H1 (cell line): Measurements from ENCODE around the gene NOX5. TPM values are rescaled to one million over a fixed set of nuclear protein-coding genes. Genes with fewer than 3 reads are reported as not detected.

Source experiments
- CTCF ChIA-PET: fragments of 300-600 bp; sonication (Branson Sonifier 250); formaldehyde crosslinking; loops from one replicate; lab custom pipeline; 2021; ENCODE audit not compliant: partially characterized antibody; lab: Charles Lee
- POLR2A ChIA-PET: fragments of 300-600 bp; sonication (Branson Sonifier 250); formaldehyde crosslinking; loops from one replicate; lab custom pipeline; 2021; ENCODE audit warnings: inconsistent platforms; ENCODE audit not compliant: partially characterized antibody; lab: Charles Lee
- DNase-seq, 2 experiments: peaks; one replicate each; pipeline versions ENCODE4 v3.0.0 to v3.0.0-alpha.2; 2010 to 2022; ENCODE audit warnings: low spot score in 2 of 2, low read depth in 1 of 2, mixed read lengths in 1 of 2
- FAIRE-seq: peaks from 2 replicates; lab custom pipeline; 2011; peaks lifted over from hg19 to GRCh38; lab: Jason Lieb, UNC
- H2AFZ ChIP-seq: 2 replicates; pipeline ENCODE4 v1.8.1; 2012; ENCODE audit warnings: low read length, inconsistent platforms
- H2AK5ac ChIP-seq: 2 replicates; pipeline ENCODE4 v1.6.1; 2013; ENCODE audit warnings: low read depth, low read length
- H2BK120ac ChIP-seq: replicated peaks from 2 replicates; pipeline ENCODE3; 2013; ENCODE audit warnings: low read depth, low read length, inconsistent platforms
- H2BK12ac ChIP-seq: 2 replicates; pipeline ENCODE4 v1.6.1; 2013; ENCODE audit warnings: low read depth, low read length
- H2BK15ac ChIP-seq: 2 replicates; pipeline ENCODE4 v1.6.1; 2013; ENCODE audit warnings: low read length
- H2BK20ac ChIP-seq: 2 replicates; pipeline ENCODE4 v1.6.1; 2013; ENCODE audit warnings: low read length
- H2BK5ac ChIP-seq: 2 replicates; pipeline ENCODE4 v1.6.1; 2013; ENCODE audit warnings: low read depth, low read length
- H3K14ac ChIP-seq: 2 replicates; pipeline ENCODE4 v1.6.1; 2013; ENCODE audit warnings: inconsistent platforms; ENCODE audit not compliant: insufficient read length
- H3K18ac ChIP-seq: 2 replicates; pipeline ENCODE4 v1.6.1; 2013; ENCODE audit warnings: low read length; ENCODE audit errors: extremely low read depth
- H3K23ac ChIP-seq: 2 replicates; pipeline ENCODE4 v1.6.1; 2013; ENCODE audit warnings: inconsistent platforms; ENCODE audit not compliant: insufficient read length
- H3K23me2 ChIP-seq: 2 replicates; pipeline ENCODE4 v1.6.1; 2013; ENCODE audit warnings: low read depth, low read length
- H3K27ac ChIP-seq: 2 replicates; pipeline ENCODE4 v1.6.1; 2011; ENCODE audit warnings: low read depth, low read length, inconsistent platforms
- H3K27me3 ChIP-seq, 4 experiments: replicated peaks in 1 of 4; 1 replicate in 1 of 4; 2 replicates in 3 of 4; pipeline versions ENCODE4 v1.6.1 to v1.8.1; 2011 to 2013; ENCODE audit warnings: low read length in 3 of 4, mild to moderate bottlenecking in 3 of 4, inconsistent platforms in 2 of 4, mixed read lengths in 2 of 4, moderate library complexity in 1 of 4; ENCODE audit not compliant: control insufficient read depth in 3 of 4, insufficient read depth in 3 of 4; ENCODE audit errors: extremely low read depth in 1 of 4
- H3K36me3 ChIP-seq, 4 experiments: 2 replicates each; pipeline versions ENCODE4 v1.6.1 to v1.8.1; 2011 to 2013; ENCODE audit warnings: mild to moderate bottlenecking in 4 of 4, low read length in 3 of 4, moderate library complexity in 2 of 4, control low read depth in 1 of 4, inconsistent platforms in 1 of 4; ENCODE audit not compliant: insufficient read depth in 4 of 4, control insufficient read depth in 2 of 4
- H3K4ac ChIP-seq: replicated peaks from 2 replicates; pipeline ENCODE3; 2013; ENCODE audit warnings: low read length, low read depth, mixed read lengths, inconsistent platforms; ENCODE audit not compliant: insufficient read length
- H3K4me1 ChIP-seq, 4 experiments: replicated peaks in 1 of 4; 1 replicate in 1 of 4; 2 replicates in 3 of 4; pipeline versions ENCODE4 v1.6.1 to v1.8.1; 2011 to 2013; ENCODE audit warnings: low read length in 3 of 4, inconsistent platforms in 2 of 4, mixed read lengths in 1 of 4; ENCODE audit not compliant: insufficient read depth in 4 of 4, control insufficient read depth in 3 of 4
- H3K4me2 ChIP-seq, 2 experiments: 2 replicates each; pipeline versions ENCODE4 v1.6.1 to v1.8.1; 2011 to 2013; ENCODE audit warnings: low read depth in 2 of 2, low read length in 2 of 2, control low read depth in 1 of 2, inconsistent platforms in 1 of 2, mild to moderate bottlenecking in 1 of 2; ENCODE audit not compliant: insufficient read depth in 1 of 2
- H3K4me3 ChIP-seq, 4 experiments: fragments of 200-600, 300-600 bp in 1 of 4; sonication (generic), shearing (Covaris generic), sonication (Bioruptor Twin) in 1 of 4; 2 replicates each; pipeline versions ENCODE4 v1.5.1 to v1.8.1; 2011 to 2016; ENCODE audit warnings: low read length in 4 of 4, low read depth in 3 of 4, control low read depth in 2 of 4, inconsistent platforms in 2 of 4, mild to moderate bottlenecking in 2 of 4, mixed read lengths in 1 of 4, moderate library complexity in 1 of 4; ENCODE audit not compliant: insufficient read depth in 2 of 4; ENCODE audit errors: extremely low read depth in 1 of 4
- H3K56ac ChIP-seq: replicated peaks from 2 replicates; pipeline ENCODE3; 2013; ENCODE audit warnings: low read depth, mild to moderate bottlenecking, mixed read lengths, low read length, inconsistent platforms; ENCODE audit not compliant: insufficient read length
- H3K79me1 ChIP-seq: 2 replicates; pipeline ENCODE4 v1.6.1; 2013; ENCODE audit warnings: low read depth, low read length, control low read depth
- H3K79me2 ChIP-seq, 2 experiments: 2 replicates each; pipeline versions ENCODE4 v1.6.1 to v1.8.1; 2012 to 2013; ENCODE audit warnings: low read length in 2 of 2, mild to moderate bottlenecking in 2 of 2, inconsistent platforms in 1 of 2; ENCODE audit not compliant: insufficient read depth in 2 of 2, control insufficient read depth in 1 of 2
- H3K9ac ChIP-seq, 4 experiments: replicated peaks in 1 of 4; 1 replicate in 1 of 4; 2 replicates in 3 of 4; pipeline versions ENCODE4 v1.6.1 to v1.8.1; 2011 to 2013; ENCODE audit warnings: low read depth in 3 of 4, low read length in 3 of 4, control low read depth in 2 of 4, mild to moderate bottlenecking in 2 of 4, moderate library complexity in 2 of 4, inconsistent platforms in 1 of 4; ENCODE audit errors: extremely low read depth in 1 of 4
- H3K9me3 ChIP-seq, 2 experiments: 2 replicates each; pipeline versions ENCODE4 v1.6.1 to v1.8.1; 2012 to 2013; ENCODE audit warnings: mild to moderate bottlenecking in 2 of 2, moderate library complexity in 2 of 2, control low read depth in 1 of 2, inconsistent platforms in 1 of 2, low read depth in 1 of 2, low read length in 1 of 2, mixed read lengths in 1 of 2; ENCODE audit not compliant: insufficient read depth in 2 of 2
- H4K20me1 ChIP-seq, 2 experiments: replicated peaks in 1 of 2; 2 replicates each; pipeline versions ENCODE3 to v1.8.1; 2011 to 2013; ENCODE audit warnings: inconsistent platforms in 2 of 2, low read length in 2 of 2, mild to moderate bottlenecking in 1 of 2; ENCODE audit not compliant: insufficient read depth in 2 of 2, control insufficient read depth in 1 of 2
- H4K5ac ChIP-seq: 2 replicates; pipeline ENCODE4 v1.6.1; 2013; ENCODE audit warnings: low read length, low read depth, mixed read lengths, inconsistent platforms; ENCODE audit not compliant: insufficient read length
- H4K8ac ChIP-seq: 2 replicates; pipeline ENCODE4 v1.8.0; 2013; ENCODE audit warnings: mild to moderate bottlenecking, moderate library complexity, low read length, inconsistent platforms; ENCODE audit not compliant: insufficient read depth; ENCODE audit errors: extremely low read depth
- H4K91ac ChIP-seq: replicated peaks from 2 replicates; pipeline ENCODE3; 2013; ENCODE audit warnings: low read length, mixed read lengths, inconsistent platforms; ENCODE audit not compliant: insufficient read length
- EGR1 ChIP-seq: IDR thresholded peaks from 2 replicates; pipeline ENCODE4 v1.6.1; 2011; ENCODE audit warnings: low read depth, low read length, borderline replicate concordance
- GTF2F1 ChIP-seq: IDR thresholded peaks from 2 replicates; pipeline ENCODE4 v1.6.1; 2012; ENCODE audit warnings: low read depth, low read length, improper control_type of control experiment, borderline replicate concordance
- NANOG ChIP-seq: IDR thresholded peaks from 2 replicates; pipeline ENCODE4 v1.6.1; 2011; ENCODE audit warnings: low read length, low read depth, mild to moderate bottlenecking, inconsistent platforms; ENCODE audit not compliant: insufficient read depth, poor library complexity, severe bottlenecking
- SRF ChIP-seq: IDR thresholded peaks from 2 replicates; pipeline ENCODE4 v1.6.1; 2011; ENCODE audit warnings: mild to moderate bottlenecking, low read depth, low read length, moderate library complexity
- TAF1 ChIP-seq: IDR thresholded peaks from 2 replicates; pipeline ENCODE4 v1.6.1; 2011; ENCODE audit warnings: mild to moderate bottlenecking, low read depth, low read length
- WGBS, 2 experiments: shearing (Covaris generic) in 1 of 2; methylation state at CpG; one replicate each; pipeline versions ENCODE4 v1.1.6 to v1.1.7; 2013 to 2015; ENCODE audit warnings: low lambda C conversion rate in 2 of 2, mixed read lengths in 2 of 2, inconsistent platforms in 1 of 2, low coverage in 1 of 2, missing lambda C conversion rate in 1 of 2; ENCODE audit not compliant: insufficient replicate concordance in 2 of 2, insufficient coverage in 1 of 2, insufficient read length in 1 of 2; ENCODE audit errors: extremely low coverage in 1 of 2, missing lambda C conversion rate in 1 of 2; 5-methylcytosine and 5-hydroxymethylcytosine counted together
- polyA plus RNA-seq, 7 experiments: library from polyadenylated mRNA; depleted of rRNA in 3 of 7; stranded (reverse) in 5 of 7; unstranded in 2 of 7; fragments of >200 nt in 5 of 7; fragments of 200-250 nt in 2 of 7; gene quantifications; 1 replicate in 5 of 7; 2 replicates in 1 of 7; 4 replicates in 1 of 7; pipeline versions ENCODE4 v1.2.1 to v1.2.3, GENCODE V29; 2011 to 2013; ENCODE audit warnings: missing spikeins in 2 of 7, mixed read lengths in 2 of 7
- total RNA-seq: library from RNA; stranded (reverse); fragmentation: NEBNext Ultra II Directional; extraction: Animal tissue kit (Norgen Biotek cat#: 25700); gene quantifications from 2 replicates; pipeline ENCODE4 v1.2.1, GENCODE V29; 2021
- TF ChIP-seq, protein P1 (sequence below): IDR thresholded peaks from 2 replicates; pipeline ENCODE4 v1.6.1; 2011; ENCODE audit warnings: low read length, improper control_type of control experiment

Gene NOX5
- total and polyA plus RNA-seq, 2 of the 8 experiments (the other 6 are each of a cell fraction or from before 2014, with no cell fraction given): under 0.01 TPM; not detected in 1

DNA sequence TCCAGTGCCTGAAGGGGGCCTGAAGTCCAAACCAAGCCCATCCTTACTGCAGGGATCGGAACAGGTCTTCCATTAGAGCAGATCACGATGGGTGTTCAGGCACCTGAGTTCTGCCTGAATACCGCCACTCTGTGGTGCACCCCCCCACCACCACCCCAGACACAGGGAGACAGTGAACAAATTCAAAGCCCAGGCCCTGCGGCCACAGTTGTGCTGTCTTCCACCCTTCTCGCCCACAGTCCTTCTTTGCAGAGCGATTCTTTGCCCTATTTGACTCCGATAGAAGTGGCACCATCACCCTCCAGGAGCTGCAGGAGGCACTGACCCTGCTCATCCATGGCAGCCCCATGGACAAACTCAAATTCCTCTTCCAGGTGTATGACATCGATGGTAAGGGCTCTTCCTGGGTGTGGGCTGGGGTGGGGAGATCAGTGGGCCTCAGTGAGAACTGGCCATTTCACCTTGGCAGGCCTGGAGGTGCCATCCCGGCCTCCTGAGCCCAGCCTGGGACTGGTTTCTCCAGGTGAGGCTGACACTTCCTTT lies 13.6 kb downstream of the NOX5 start:
- no peak overlapping the region for H4K8ac ChIP-seq
- H2BK15ac ChIP-seq: no peak overlapping the region
- H3K9ac ChIP-seq: no peak overlapping the region
- no peak overlapping the region for H3K4me2 ChIP-seq
- H2BK5ac ChIP-seq: no peak overlapping the region
- no peaks in the 10 kb centered on the region for H3K36me3 ChIP-seq
- no peak overlapping the region for H2BK120ac ChIP-seq
- no peaks in the 10 kb centered on the region for H4K20me1 ChIP-seq
- H3K14ac ChIP-seq: no peak overlapping the region
- no peak overlapping the region for H3K27ac ChIP-seq
- H3K27me3 ChIP-seq: peaks cover 0 to 8% (median 0%) of the 10 kb centered on the region in 4 experiments; a peak in 3 of 7 replicates
- H2AK5ac ChIP-seq: no peak overlapping the region
- no peak overlapping the region for H2BK12ac ChIP-seq
- H3K9me3 ChIP-seq: no peaks in the 10 kb centered on the region
- 93% methylated on average over 9 of the region's 9 CpGs; no CpG with 5 or more reads in 1 of the 2 experiments for WGBS, 2 experiments
- H3K18ac ChIP-seq: no peak overlapping the region
- ChIA-PET CTCF (interaction anchor here (0.6 to 1.4 kb wide), 3 partner anchors 10 to 20 kb away, joined by 3 read pairs; no protein-coding TSS in a partner anchor), POLR2A (no interaction called here)
- H3K79me1 ChIP-seq: no peaks in the 10 kb centered on the region
- H2AFZ ChIP-seq: no peak overlapping the region
- H3K56ac ChIP-seq: no peak overlapping the region
- DNase-seq (no peak), FAIRE-seq (no peak)
- no peak overlapping the region for H3K4me3 ChIP-seq
- H2BK20ac ChIP-seq: no peak overlapping the region
- H4K5ac ChIP-seq: no peak overlapping the region
- H3K79me2 ChIP-seq: no peaks in the 10 kb centered on the region
- no peak overlapping the region for H4K91ac ChIP-seq
- no peaks in the 10 kb centered on the region for H3K23me2 ChIP-seq
- no peak overlapping the region for H3K4ac ChIP-seq
- H3K4me1 ChIP-seq: peaks cover 0 to 6% (median 0%) of the 10 kb centered on the region in 4 experiments; a peak in 3 of 7 replicates
- no peak overlapping the region for H3K23ac ChIP-seq
- TF ChIP-seq, protein P1, sequence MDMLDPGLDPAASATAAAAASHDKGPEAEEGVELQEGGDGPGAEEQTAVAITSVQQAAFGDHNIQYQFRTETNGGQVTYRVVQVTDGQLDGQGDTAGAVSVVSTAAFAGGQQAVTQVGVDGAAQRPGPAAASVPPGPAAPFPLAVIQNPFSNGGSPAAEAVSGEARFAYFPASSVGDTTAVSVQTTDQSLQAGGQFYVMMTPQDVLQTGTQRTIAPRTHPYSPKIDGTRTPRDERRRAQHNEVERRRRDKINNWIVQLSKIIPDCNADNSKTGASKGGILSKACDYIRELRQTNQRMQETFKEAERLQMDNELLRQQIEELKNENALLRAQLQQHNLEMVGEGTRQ: no peak
- TF ChIP-seq SRF (no peak), NANOG (no peak), GTF2F1 (no peak), EGR1 (no peak), TAF1 (no peak)
